GM12865 (cell line): ENCODE results near the gene DAD1.

Experiments used
- DNase-seq: peaks from one replicate; pipeline ENCODE4 v3.0.0; 2010; ENCODE audit warnings: low read depth
- H3K4me3 ChIP-seq: 2 replicates; pipeline ENCODE4 v1.5.1; 2011; ENCODE audit warnings: mild to moderate bottlenecking, low read depth, low read length, control low read depth
- CTCF ChIP-seq: IDR thresholded peaks from 2 replicates; pipeline ENCODE4 v1.5.1; 2011; ENCODE audit warnings: low read length, control low read depth, low read depth, inconsistent platforms; ENCODE audit not compliant: insufficient read depth; ENCODE audit errors: missing control alignments

DAD1 gene

GRCh38 chr14:22580625-22581024 is 8.4 kb downstream of the DAD1 start:
- DNase-seq = no peak
- no peak for TF ChIP-seq CTCF
- H3K4me3 ChIP-seq = no peak overlapping the region

GRCh38 chr14:22579881-22580280 is 9.1 kb downstream of the DAD1 start:
- no peak for DNase-seq
- TF ChIP-seq CTCF = no peak
- H3K4me3 ChIP-seq = no peak overlapping the region

- no peak for TF ChIP-seq CTCF
- no peak overlapping the region for H3K4me3 ChIP-seq
- no peak for DNase-seq
These were observed 9.8 kb downstream of the DAD1 start for GRCh38 chr14:22579236-22579635.

- H3K4me3 ChIP-seq = no peak overlapping the region
- TF ChIP-seq CTCF = no peak
- no peak for DNase-seq
These were observed 11.6 kb downstream of the DAD1 start for GRCh38 chr14:22577334-22577908.

- no peak overlapping the region for H3K4me3 ChIP-seq
- DNase-seq = no peak
- no peak for TF ChIP-seq CTCF
These were observed 15.2 kb downstream of the DAD1 start for GRCh38 chr14:22573804-22574203.

- no peak for DNase-seq
- H3K4me3 ChIP-seq = no peak overlapping the region
- TF ChIP-seq CTCF = no peak
These were observed 16.4 kb downstream of the DAD1 start for GRCh38 chr14:22572562-22573058.
